OCI-LY3 (cell line): ENCODE data around the gene LITAFD.
A peak's percentile ranks its signal among the peaks of the same experiment; 100 is the strongest.

Experiments
- H2AFZ ChIP-seq: fragments of 200-600, 300-600 bp; shearing (Covaris generic); 2 replicates; pipeline ENCODE4 v1.6.0; 2014; ENCODE audit warnings: antibody characterized with exemption, low read depth, low read length
- H3K27ac ChIP-seq: fragments of 200-600, 300-600 bp; sonication (generic); 2 replicates; pipeline ENCODE4 v1.5.1; 2014; ENCODE audit warnings: mild to moderate bottlenecking, low read length, moderate library complexity, mixed read lengths
- H3K27me3 ChIP-seq: fragments of 200-600, 300-600 bp; sonication (generic); 2 replicates; pipeline ENCODE4 v1.6.1; 2014; ENCODE audit warnings: low read depth, low read length, mixed read lengths
- H3K36me3 ChIP-seq: fragments of 200-600, 300-600 bp; sonication (generic); replicated peaks from 2 replicates; pipeline ENCODE3; 2014; ENCODE audit warnings: low read depth, low read length, mixed read lengths
- H3K4me1 ChIP-seq: fragments of 300-600, 200-600 bp; sonication (generic); 2 replicates; pipeline ENCODE4 v1.6.1; 2014; ENCODE audit warnings: low read length, mixed read lengths
- H3K4me2 ChIP-seq: fragments of 200-600, 300-600 bp; sonication (generic); 2 replicates; pipeline ENCODE4 v1.6.1; 2014; ENCODE audit warnings: low read length, mixed read lengths
- H3K4me3 ChIP-seq: fragments of 300-600, 200-600 bp; sonication (generic); 2 replicates; pipeline ENCODE4 v1.5.1; 2014; ENCODE audit warnings: antibody characterized with exemption, mild to moderate bottlenecking, low read length, moderate library complexity
- H3K79me2 ChIP-seq: fragments of 300-600, 200-600 bp; shearing (Covaris generic); 2 replicates; pipeline ENCODE4 v1.6.1; 2014; ENCODE audit warnings: mild to moderate bottlenecking, low read length, mixed read lengths
- H3K9ac ChIP-seq: fragments of 300-600, 200-600 bp; shearing (Covaris generic); 2 replicates; pipeline ENCODE4 v1.6.0; 2014; ENCODE audit warnings: mild to moderate bottlenecking, low read length, moderate library complexity
- H3K9me3 ChIP-seq: fragments of 200-600, 300-600 bp; shearing (Covaris generic); 2 replicates; pipeline ENCODE4 v1.6.1; 2014; ENCODE audit warnings: low read length, mixed read lengths; ENCODE audit not compliant: insufficient read depth
- H4K20me1 ChIP-seq: fragments of 200-600, 300-600 bp; sonication (generic); 2 replicates; pipeline ENCODE4 v1.6.1; 2016; ENCODE audit warnings: low read length, mixed read lengths; ENCODE audit not compliant: insufficient read depth
- CTCF ChIP-seq: fragments of 200-600, 300-600 bp; sonication (generic); IDR thresholded peaks from 2 replicates; pipeline ENCODE4 v1.5.1; 2014; ENCODE audit warnings: antibody characterized with exemption, low read length, low read depth
- EZH2phosphoT487 ChIP-seq: fragments of 200-600 bp; shearing (Covaris generic); IDR thresholded peaks from 2 replicates; pipeline ENCODE4 v1.6.1; 2018; ENCODE audit warnings: antibody characterized with exemption, mixed run types, low read depth

LITAFD gene

GRCh38 chr16:8865145-8865882 is 16.8 kb upstream of the LITAFD start:
- Histone ChIP-seq H3K27ac (no peak overlapping the region), H3K4me1 (peaks cover 15% of the 10 kb centered on the region), H2AFZ (no peak overlapping the region), H3K79me2 (peaks cover 64% of the 10 kb centered on the region), H4K20me1 (peaks cover 62% of the 10 kb centered on the region), H3K27me3 (no peaks in the 10 kb centered on the region), H3K4me2 (no peak overlapping the region), H3K4me3 (no peak overlapping the region), H3K9ac (no peak overlapping the region), H3K36me3 (peaks cover 5% of the 10 kb centered on the region), H3K9me3 (no peaks in the 10 kb centered on the region)
- TF ChIP-seq EZH2phosphoT487 (no peak), CTCF (no peak)

GRCh38 chr16:8866118-8866883 is 15.8 kb upstream of the LITAFD start:
- Histone ChIP-seq H3K9ac (no peak overlapping the region), H3K4me1 (peaks cover 21% of the 10 kb centered on the region), H3K27ac (no peak overlapping the region), H3K36me3 (peaks cover 4% of the 10 kb centered on the region), H3K9me3 (no peaks in the 10 kb centered on the region), H2AFZ (no peak overlapping the region), H3K4me3 (no peak overlapping the region), H3K27me3 (no peaks in the 10 kb centered on the region), H3K79me2 (peaks cover 59% of the 10 kb centered on the region), H4K20me1 (peaks cover 58% of the 10 kb centered on the region), H3K4me2 (no peak overlapping the region)
- TF ChIP-seq CTCF (no peak), EZH2phosphoT487 (no peak)

- peaks cover 56% of the 10 kb centered on the region for H3K79me2 ChIP-seq
Observed at GRCh38 chr16:8866884-8867215, 15.3 kb upstream of the LITAFD start.

More at GRCh38 chr16:8866884-8867215, 15.3 kb upstream of the LITAFD start:
- no peak overlapping the region for H3K27ac ChIP-seq
- no peaks in the 10 kb centered on the region for H3K36me3 ChIP-seq
- no peak overlapping the region for H2AFZ ChIP-seq
- H3K9me3 ChIP-seq, result no peaks in the 10 kb centered on the region
- H4K20me1 ChIP-seq, result peaks cover 54% of the 10 kb centered on the region
- TF ChIP-seq EZH2phosphoT487, result no peak
- TF ChIP-seq CTCF, result no peak
- H3K4me1 ChIP-seq, result peaks cover 24% of the 10 kb centered on the region
- peak overlapping the region; percentile 77 for H3K4me3 ChIP-seq
- no peak overlapping the region for H3K9ac ChIP-seq
- no peaks in the 10 kb centered on the region for H3K27me3 ChIP-seq
- peak overlapping the region; percentile 90 for H3K4me2 ChIP-seq
